Measurements from ENCODE around the gene ZNF682.

- TF ChIP-seq POLR2A (IDR thresholded peaks at IDR 0.05) = no peak
- TF ChIP-seq, protein P1, sequence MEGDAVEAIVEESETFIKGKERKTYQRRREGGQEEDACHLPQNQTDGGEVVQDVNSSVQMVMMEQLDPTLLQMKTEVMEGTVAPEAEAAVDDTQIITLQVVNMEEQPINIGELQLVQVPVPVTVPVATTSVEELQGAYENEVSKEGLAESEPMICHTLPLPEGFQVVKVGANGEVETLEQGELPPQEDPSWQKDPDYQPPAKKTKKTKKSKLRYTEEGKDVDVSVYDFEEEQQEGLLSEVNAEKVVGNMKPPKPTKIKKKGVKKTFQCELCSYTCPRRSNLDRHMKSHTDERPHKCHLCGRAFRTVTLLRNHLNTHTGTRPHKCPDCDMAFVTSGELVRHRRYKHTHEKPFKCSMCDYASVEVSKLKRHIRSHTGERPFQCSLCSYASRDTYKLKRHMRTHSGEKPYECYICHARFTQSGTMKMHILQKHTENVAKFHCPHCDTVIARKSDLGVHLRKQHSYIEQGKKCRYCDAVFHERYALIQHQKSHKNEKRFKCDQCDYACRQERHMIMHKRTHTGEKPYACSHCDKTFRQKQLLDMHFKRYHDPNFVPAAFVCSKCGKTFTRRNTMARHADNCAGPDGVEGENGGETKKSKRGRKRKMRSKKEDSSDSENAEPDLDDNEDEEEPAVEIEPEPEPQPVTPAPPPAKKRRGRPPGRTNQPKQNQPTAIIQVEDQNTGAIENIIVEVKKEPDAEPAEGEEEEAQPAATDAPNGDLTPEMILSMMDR (IDR thresholded peaks at IDR 0.05) = no peak
Observed at GRCh38 chr19:20051841-20052768, 12.8 kb upstream of the ZNF682 start.

Data from testis (tissue), 2 donors.